Neural cell (in vitro differentiated cells): Measurements from ENCODE around the gene C1RL.

ENCODE experiments used
- EP300 ChIP-seq: fragments of 450-650 bp; conservative IDR thresholded peaks from 2 replicates; pipeline ENCODE4 v1.6.1; 2014; ENCODE audit warnings: antibody characterized with exemption, mild to moderate bottlenecking, moderate library complexity; ENCODE audit not compliant: poor library complexity, severe bottlenecking
- EZH2 ChIP-seq: fragments of 200-600, 300-800 bp; shearing (Covaris generic), sonication (generic); IDR thresholded peaks from 2 replicates; pipeline ENCODE4 v1.6.1; 2014; ENCODE audit warnings: antibody characterized with exemption, low read length, borderline replicate concordance, mild to moderate bottlenecking; ENCODE audit not compliant: insufficient read depth, poor library complexity, severe bottlenecking
- POLR2AphosphoS5 ChIP-seq: IDR thresholded peaks from 2 replicates; pipeline ENCODE4 v1.6.1; 2012
- RAD21 ChIP-seq: fragments of 450-650 bp; conservative IDR thresholded peaks from 2 replicates; pipeline ENCODE4 v1.6.1; 2014; ENCODE audit warnings: antibody characterized with exemption, mild to moderate bottlenecking, moderate library complexity
- TF ChIP-seq, protein P1 (sequence below): fragments of 450-650 bp; IDR thresholded peaks from 2 replicates; pipeline ENCODE4 v1.5.1; 2014; ENCODE audit warnings: antibody characterized with exemption, mild to moderate bottlenecking, moderate library complexity; ENCODE audit not compliant: poor library complexity, severe bottlenecking
- TF ChIP-seq, protein P2 (sequence below): IDR thresholded peaks from 2 replicates; pipeline ENCODE4 v1.6.1; 2012; ENCODE audit warnings: borderline replicate concordance

DNA sequence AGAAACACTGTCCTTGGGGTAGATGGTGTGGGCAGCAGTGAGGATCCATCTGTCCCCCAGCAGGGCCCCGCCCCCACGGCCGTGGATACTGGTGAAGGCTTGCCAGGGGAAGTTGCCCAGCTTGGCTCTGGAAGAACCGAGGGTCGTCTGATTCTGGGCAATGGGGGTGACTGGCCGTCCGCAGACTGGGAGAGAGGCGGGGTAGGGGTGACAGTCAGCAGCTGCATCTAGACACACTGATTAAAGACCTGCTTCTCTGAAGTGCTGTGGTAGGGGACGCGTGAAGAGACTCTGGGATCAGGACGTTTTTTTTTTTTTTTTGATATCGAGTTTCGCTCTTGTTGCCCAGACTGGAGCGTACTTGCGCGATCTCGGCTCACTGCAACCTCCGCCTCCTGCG is 12.0 kb downstream of the C1RL start:
- TF ChIP-seq, protein P1, sequence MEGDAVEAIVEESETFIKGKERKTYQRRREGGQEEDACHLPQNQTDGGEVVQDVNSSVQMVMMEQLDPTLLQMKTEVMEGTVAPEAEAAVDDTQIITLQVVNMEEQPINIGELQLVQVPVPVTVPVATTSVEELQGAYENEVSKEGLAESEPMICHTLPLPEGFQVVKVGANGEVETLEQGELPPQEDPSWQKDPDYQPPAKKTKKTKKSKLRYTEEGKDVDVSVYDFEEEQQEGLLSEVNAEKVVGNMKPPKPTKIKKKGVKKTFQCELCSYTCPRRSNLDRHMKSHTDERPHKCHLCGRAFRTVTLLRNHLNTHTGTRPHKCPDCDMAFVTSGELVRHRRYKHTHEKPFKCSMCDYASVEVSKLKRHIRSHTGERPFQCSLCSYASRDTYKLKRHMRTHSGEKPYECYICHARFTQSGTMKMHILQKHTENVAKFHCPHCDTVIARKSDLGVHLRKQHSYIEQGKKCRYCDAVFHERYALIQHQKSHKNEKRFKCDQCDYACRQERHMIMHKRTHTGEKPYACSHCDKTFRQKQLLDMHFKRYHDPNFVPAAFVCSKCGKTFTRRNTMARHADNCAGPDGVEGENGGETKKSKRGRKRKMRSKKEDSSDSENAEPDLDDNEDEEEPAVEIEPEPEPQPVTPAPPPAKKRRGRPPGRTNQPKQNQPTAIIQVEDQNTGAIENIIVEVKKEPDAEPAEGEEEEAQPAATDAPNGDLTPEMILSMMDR: no peak
- TF ChIP-seq EP300 (no peak), EZH2 (no peak), POLR2AphosphoS5 (no peak), RAD21 (no peak)
- TF ChIP-seq, protein P2, sequence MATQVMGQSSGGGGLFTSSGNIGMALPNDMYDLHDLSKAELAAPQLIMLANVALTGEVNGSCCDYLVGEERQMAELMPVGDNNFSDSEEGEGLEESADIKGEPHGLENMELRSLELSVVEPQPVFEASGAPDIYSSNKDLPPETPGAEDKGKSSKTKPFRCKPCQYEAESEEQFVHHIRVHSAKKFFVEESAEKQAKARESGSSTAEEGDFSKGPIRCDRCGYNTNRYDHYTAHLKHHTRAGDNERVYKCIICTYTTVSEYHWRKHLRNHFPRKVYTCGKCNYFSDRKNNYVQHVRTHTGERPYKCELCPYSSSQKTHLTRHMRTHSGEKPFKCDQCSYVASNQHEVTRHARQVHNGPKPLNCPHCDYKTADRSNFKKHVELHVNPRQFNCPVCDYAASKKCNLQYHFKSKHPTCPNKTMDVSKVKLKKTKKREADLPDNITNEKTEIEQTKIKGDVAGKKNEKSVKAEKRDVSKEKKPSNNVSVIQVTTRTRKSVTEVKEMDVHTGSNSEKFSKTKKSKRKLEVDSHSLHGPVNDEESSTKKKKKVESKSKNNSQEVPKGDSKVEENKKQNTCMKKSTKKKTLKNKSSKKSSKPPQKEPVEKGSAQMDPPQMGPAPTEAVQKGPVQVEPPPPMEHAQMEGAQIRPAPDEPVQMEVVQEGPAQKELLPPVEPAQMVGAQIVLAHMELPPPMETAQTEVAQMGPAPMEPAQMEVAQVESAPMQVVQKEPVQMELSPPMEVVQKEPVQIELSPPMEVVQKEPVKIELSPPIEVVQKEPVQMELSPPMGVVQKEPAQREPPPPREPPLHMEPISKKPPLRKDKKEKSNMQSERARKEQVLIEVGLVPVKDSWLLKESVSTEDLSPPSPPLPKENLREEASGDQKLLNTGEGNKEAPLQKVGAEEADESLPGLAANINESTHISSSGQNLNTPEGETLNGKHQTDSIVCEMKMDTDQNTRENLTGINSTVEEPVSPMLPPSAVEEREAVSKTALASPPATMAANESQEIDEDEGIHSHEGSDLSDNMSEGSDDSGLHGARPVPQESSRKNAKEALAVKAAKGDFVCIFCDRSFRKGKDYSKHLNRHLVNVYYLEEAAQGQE: no peak
